HCT116 (cell line): ENCODE data around the gene CCDC148. TPM values are rescaled to one million over a fixed set of nuclear protein-coding genes. Genes with fewer than 3 reads are reported as not detected.
A peak's percentile ranks its signal among the peaks of the same experiment; 100 is the strongest.

Experiments
- ATAC-seq: fragments of 200-7000 bp; cut with Tn5 transposase; 2 replicates; pipeline ENCODE4 v1.9.1; 2020; ENCODE audit warnings: mild to moderate bottlenecking, moderate library complexity
- BruUV-seq: library from RNA; stranded (reverse); fragments of 400-500 nt; replicated peaks from 2 replicates; lab custom pipeline; 2021; lab: Mats Ljungman, UMichigan
- CTCF ChIA-PET: fragments of 300-600 bp; sonication (Branson Sonifier 250); formaldehyde crosslinking; loops from one replicate; lab custom pipeline; 2021; ENCODE audit warnings: antibody characterized with exemption; lab: Charles Lee
- POLR2A ChIA-PET: fragments of 300-600, 350-600 bp; sonication (Branson Sonifier 250); formaldehyde crosslinking; loops from one replicate; lab custom pipeline; 2021; ENCODE audit warnings: antibody characterized with exemption; lab: Charles Lee
- RAD21 ChIA-PET, 2 experiments: fragments of 300-600 bp; sonication (Branson Sonifier 250); formaldehyde crosslinking; loops; one replicate each; lab custom pipeline; 2023; ENCODE audit warnings: low total read pairs in 2 of 2; ENCODE audit not compliant: uncharacterized antibody in 2 of 2, unreplicated experiment in 2 of 2, low non-redundant PET in 1 of 2; lab: Charles Lee
- DNase-seq: peaks from one replicate; pipeline ENCODE4 v3.0.0-alpha.2; 2010; ENCODE audit warnings: low read depth, low spot score
- H2AFZ ChIP-seq: fragments of 200-600 bp; shearing (Covaris generic), sonication (generic); 2 replicates; pipeline ENCODE4 v1.6.1; 2017; ENCODE audit warnings: low read depth, mixed run types, mixed read lengths, antibody characterized with exemption, low read length; ENCODE audit not compliant: poor library complexity, severe bottlenecking
- H3K27ac ChIP-seq: 2 replicates; pipeline ENCODE4 v1.5.1; 2012; ENCODE audit warnings: low read depth, low read length
- H3K27me3 ChIP-seq: fragments of 200-600 bp; sonication (generic); 2 replicates; pipeline ENCODE4 v1.6.1; 2016; ENCODE audit warnings: mixed run types, low read length, mixed read lengths; ENCODE audit not compliant: insufficient read depth
- H3K36me3 ChIP-seq, 2 experiments: fragments of 200-500 bp in 1 of 2; fragments of 200-600 bp in 1 of 2; sonication (Bioruptor generic) in 1 of 2; sonication (generic) in 1 of 2; 2 replicates each; pipeline versions ENCODE4 v1.5.1 to v1.6.1; 2014 to 2016; ENCODE audit warnings: low read length in 2 of 2, inconsistent platforms in 1 of 2, mixed read lengths in 1 of 2, mixed run types in 1 of 2; ENCODE audit not compliant: insufficient read depth in 2 of 2, control insufficient read depth in 1 of 2
- H3K4me1 ChIP-seq, 2 experiments: fragments of 200-600 bp in 1 of 2; sonication (generic) in 1 of 2; 2 replicates each; pipeline versions ENCODE4 v1.5.1 to v1.6.1; 2012 to 2017; ENCODE audit warnings: low read length in 2 of 2, inconsistent platforms in 1 of 2, mild to moderate bottlenecking in 1 of 2, mixed read lengths in 1 of 2, mixed run types in 1 of 2, moderate library complexity in 1 of 2; ENCODE audit not compliant: insufficient read depth in 2 of 2, control insufficient read depth in 1 of 2
- H3K4me2 ChIP-seq: fragments of 200-600 bp; sonication (generic); 2 replicates; pipeline ENCODE4 v1.6.1; 2017; ENCODE audit warnings: mixed run types, low read length, mixed read lengths
- H3K4me3 ChIP-seq, 2 experiments: fragments of 200-600 bp in 1 of 2; sonication (generic) in 1 of 2; replicated peaks in 1 of 2; 2 replicates each; pipeline ENCODE4 v1.5.1; 2011 to 2016; ENCODE audit warnings: low read length in 2 of 2, control low read depth in 1 of 2, low read depth in 1 of 2, mild to moderate bottlenecking in 1 of 2, mixed read lengths in 1 of 2, mixed run types in 1 of 2
- H3K79me2 ChIP-seq: fragments of 200-600 bp; sonication (generic); 2 replicates; pipeline ENCODE4 v1.6.1; 2017; ENCODE audit warnings: mild to moderate bottlenecking, mixed run types, low read length, moderate library complexity, mixed read lengths; ENCODE audit not compliant: insufficient read depth
- H3K9ac ChIP-seq: fragments of 200-600 bp; sonication (generic); 2 replicates; pipeline ENCODE4 v1.6.1; 2016; ENCODE audit warnings: low read length, mixed read lengths
- H3K9me2 ChIP-seq: fragments of 200-600 bp; sonication (generic), shearing (Covaris generic); 2 replicates; pipeline ENCODE4 v1.6.1; 2017; ENCODE audit warnings: mixed run types, mild to moderate bottlenecking, moderate library complexity; ENCODE audit not compliant: insufficient read depth
- H3K9me3 ChIP-seq, 2 experiments: fragments of 200-500 bp in 1 of 2; fragments of 200-600 bp in 1 of 2; sonication (Bioruptor generic) in 1 of 2; sonication (generic) in 1 of 2; 2 replicates each; pipeline ENCODE4 v1.6.1; 2014 to 2017; ENCODE audit warnings: low read length in 2 of 2, mixed read lengths in 2 of 2, inconsistent platforms in 1 of 2, low read depth in 1 of 2, mild to moderate bottlenecking in 1 of 2, mixed run types in 1 of 2, moderate library complexity in 1 of 2; ENCODE audit not compliant: control insufficient read depth in 1 of 2, insufficient read depth in 1 of 2
- H4K20me1 ChIP-seq: fragments of 200-600 bp; sonication (generic), shearing (Covaris generic); 2 replicates; pipeline ENCODE4 v1.6.1; 2017; ENCODE audit warnings: mixed run types, mild to moderate bottlenecking, moderate library complexity; ENCODE audit not compliant: insufficient read depth
- EZH2 ChIP-seq: fragments of 200-600 bp; sonication (generic); IDR thresholded peaks from 2 replicates; pipeline ENCODE4 v1.6.1; 2017; ENCODE audit warnings: antibody characterized with exemption, mixed run types
- EZH2phosphoT487 ChIP-seq: fragments of 200-600 bp; IDR thresholded peaks from 2 replicates; pipeline ENCODE4 v1.6.1; 2018; ENCODE audit warnings: antibody characterized with exemption, borderline replicate concordance
- FOSL1 ChIP-seq: IDR thresholded peaks from 2 replicates; pipeline ENCODE4 v1.6.1; 2012; ENCODE audit warnings: low read depth
- POLR2A ChIP-seq: IDR thresholded peaks from 2 replicates; pipeline ENCODE4 v1.7.0; 2011; ENCODE audit warnings: borderline replicate concordance; ENCODE audit not compliant: insufficient read depth, insufficient read length; ENCODE audit errors: extremely low read depth
- RAD21 ChIP-seq: IDR thresholded peaks from 2 replicates; pipeline ENCODE4 v1.6.1; 2012; ENCODE audit warnings: low read depth, mild to moderate bottlenecking
- SP1 ChIP-seq: IDR thresholded peaks from 2 replicates; pipeline ENCODE4 v1.6.1; 2012; ENCODE audit warnings: low read depth
- TCF7L2 ChIP-seq: IDR thresholded peaks from 2 replicates; pipeline ENCODE4 v1.7.0; 2011; ENCODE audit warnings: borderline replicate concordance, inconsistent platforms; ENCODE audit not compliant: insufficient read depth, insufficient read length; ENCODE audit errors: extremely low read depth
- YY1 ChIP-seq: IDR thresholded peaks from 2 replicates; pipeline ENCODE4 v1.6.1; 2011; ENCODE audit warnings: low read length, low read depth, moderate library complexity, mild to moderate bottlenecking; ENCODE audit not compliant: insufficient replicate concordance; ENCODE audit errors: extremely low read depth
- ZFX ChIP-seq: fragments of 450-650 bp; IDR thresholded peaks from 2 replicates; pipeline ENCODE4 v1.6.1; 2017
- ZNF274 ChIP-seq: fragments of 200-500 bp; sonication (Bioruptor generic); IDR thresholded peaks from 2 replicates; pipeline ENCODE4 v1.6.1; 2014; ENCODE audit warnings: mild to moderate bottlenecking, low read depth, low read length, inconsistent platforms
- intact Hi-C: fragments of 100-400 bp; cut with micrococcal nuclease; formaldehyde crosslinking; loops from 2 replicates; pipeline ENCODE4 v1.10.0; 2022
- total RNA-seq: library from RNA; stranded (reverse); gene quantifications from one replicate; pipeline ENCODE4 v1.2.1, GENCODE V29; 2021; ENCODE audit not compliant: unreplicated experiment
- TF ChIP-seq, protein P1 (sequence below), 3 experiments: fragments of 200-600 bp in 1 of 3; sonication (generic) in 1 of 3; IDR thresholded peaks in 2 of 3; conservative IDR thresholded peaks in 1 of 3; 2 replicates each; pipeline ENCODE4 v1.5.1; 2012 to 2017; ENCODE audit warnings: low read depth in 2 of 3, low read length in 2 of 3, antibody characterized with exemption in 1 of 3, borderline replicate concordance in 1 of 3, control low read depth in 1 of 3, mild to moderate bottlenecking in 1 of 3, mixed read lengths in 1 of 3, mixed run types in 1 of 3, moderate library complexity in 1 of 3; ENCODE audit not compliant: insufficient read depth in 1 of 3
- TF ChIP-seq, protein P2 (sequence below): IDR thresholded peaks from 2 replicates; pipeline ENCODE4 v1.6.1; 2012
- TF ChIP-seq, protein P3 (sequence below): IDR thresholded peaks from 2 replicates; pipeline ENCODE4 v1.6.1; 2012; ENCODE audit warnings: low read depth

CCDC148 gene
- total RNA-seq, 1 experiment from 2014 or later = 0.59 TPM

DNA sequence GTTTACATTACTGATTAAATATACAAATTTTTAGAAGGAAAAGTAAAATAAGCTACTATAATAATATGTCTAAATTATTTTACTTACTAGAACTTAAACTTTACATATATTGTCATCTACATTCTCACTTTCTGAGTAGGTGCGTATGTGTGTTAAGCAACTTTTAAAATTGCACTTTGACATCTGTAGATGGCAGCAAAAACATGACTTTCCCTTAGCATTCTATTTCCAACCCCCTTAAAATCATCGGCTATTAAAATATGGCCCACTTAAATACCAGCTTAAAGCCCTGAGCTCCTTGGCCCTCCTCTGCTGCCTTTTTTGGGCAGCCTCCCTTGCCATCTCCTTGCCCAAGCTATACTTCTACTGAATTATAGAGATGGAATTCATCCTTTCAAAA, 276.9 kb downstream of the CCDC148 start:
- Histone ChIP-seq H3K36me3 (no peaks in the 10 kb centered on the region), H3K9me2 (no peaks in the 10 kb centered on the region), H3K9me3 (no peaks in the 10 kb centered on the region), H2AFZ (no peak overlapping the region), H3K4me1 (no peaks in the 10 kb centered on the region), H3K9ac (no peak overlapping the region), H4K20me1 (no peaks in the 10 kb centered on the region), H3K4me3 (no peak overlapping the region), H3K4me2 (no peak overlapping the region), H3K27me3 (no peaks in the 10 kb centered on the region), H3K27ac (no peak overlapping the region), H3K79me2 (no peaks in the 10 kb centered on the region)
- ChIA-PET POLR2A (no interaction called here), RAD21 (interaction anchor here (0.8 to 2.5 kb wide), 3 partner anchors 566 to 575 kb away, joined by 3 to 9 read pairs (median 4); no protein-coding TSS in a partner anchor), CTCF (interaction anchor here (1.2 to 4.7 kb wide), 4 partner anchors 9 to 575 kb away, joined by 3 to 31 read pairs (median 12); no protein-coding TSS in a partner anchor)
- DNase-seq (peak; percentile 13), ATAC-seq (peak; percentile 55)
- TF ChIP-seq RAD21 (peak; percentile 75), YY1 (no peak)
- TF ChIP-seq, protein P1, sequence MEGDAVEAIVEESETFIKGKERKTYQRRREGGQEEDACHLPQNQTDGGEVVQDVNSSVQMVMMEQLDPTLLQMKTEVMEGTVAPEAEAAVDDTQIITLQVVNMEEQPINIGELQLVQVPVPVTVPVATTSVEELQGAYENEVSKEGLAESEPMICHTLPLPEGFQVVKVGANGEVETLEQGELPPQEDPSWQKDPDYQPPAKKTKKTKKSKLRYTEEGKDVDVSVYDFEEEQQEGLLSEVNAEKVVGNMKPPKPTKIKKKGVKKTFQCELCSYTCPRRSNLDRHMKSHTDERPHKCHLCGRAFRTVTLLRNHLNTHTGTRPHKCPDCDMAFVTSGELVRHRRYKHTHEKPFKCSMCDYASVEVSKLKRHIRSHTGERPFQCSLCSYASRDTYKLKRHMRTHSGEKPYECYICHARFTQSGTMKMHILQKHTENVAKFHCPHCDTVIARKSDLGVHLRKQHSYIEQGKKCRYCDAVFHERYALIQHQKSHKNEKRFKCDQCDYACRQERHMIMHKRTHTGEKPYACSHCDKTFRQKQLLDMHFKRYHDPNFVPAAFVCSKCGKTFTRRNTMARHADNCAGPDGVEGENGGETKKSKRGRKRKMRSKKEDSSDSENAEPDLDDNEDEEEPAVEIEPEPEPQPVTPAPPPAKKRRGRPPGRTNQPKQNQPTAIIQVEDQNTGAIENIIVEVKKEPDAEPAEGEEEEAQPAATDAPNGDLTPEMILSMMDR (IDR thresholded peaks at IDR 0.05 in 2 of 3, conservative IDR thresholded peaks at IDR 0.05 in 1 of 3; ENCODE audit: borderline replicate concordance in 1 of 3, insufficient read depth in 1 of 3, low read depth in 2 of 3, low read length in 2 of 3) = peak; percentile 18 to 44 (median 44); a peak in 3 of 6 replicates
- no TSS peak for BruUV-seq
- intact Hi-C loops = loop anchor here (1.0 kb wide), 2 partner anchors 566 to 574 kb away; no protein-coding TSS in a partner anchor

DNA sequence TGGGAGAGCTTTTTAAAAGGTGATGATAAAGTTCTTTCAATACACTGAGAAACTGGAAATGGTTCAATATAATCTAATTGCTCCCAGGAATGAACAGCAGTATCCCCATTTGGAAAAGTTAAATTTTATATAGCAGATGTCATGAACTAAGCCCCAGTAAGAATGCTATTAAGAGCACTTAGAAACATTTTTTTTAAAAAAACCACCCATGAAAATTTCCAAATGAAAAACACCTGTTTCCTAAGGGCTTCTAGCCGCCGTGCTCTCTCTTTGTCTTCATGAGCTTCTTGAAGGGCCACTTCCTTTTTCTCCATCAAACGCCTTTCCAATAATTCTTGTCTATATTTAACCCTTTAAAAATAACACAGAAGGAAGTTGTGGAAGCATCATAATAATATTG, 277.9 kb downstream of the CCDC148 start:
- no peaks in the 10 kb centered on the region for H3K9me3 ChIP-seq
- H3K4me3 ChIP-seq = no peak overlapping the region
- H3K4me2 ChIP-seq = no peak overlapping the region
- H3K36me3 ChIP-seq = no peaks in the 10 kb centered on the region
- no peak overlapping the region for H3K27ac ChIP-seq
- no peaks in the 10 kb centered on the region for H3K79me2 ChIP-seq
- ATAC-seq (no peak), DNase-seq (no peak)
- POLR2A ChIA-PET = no interaction called here
- no TSS peak for BruUV-seq
- CTCF ChIA-PET = interaction anchor here (1.7 to 4.7 kb wide), 3 partner anchors 440 to 576 kb away, joined by 9 to 31 read pairs (median 16); no protein-coding TSS in a partner anchor
- H3K9ac ChIP-seq = no peak overlapping the region
- H2AFZ ChIP-seq = no peak overlapping the region
- RAD21 ChIA-PET = interaction anchor here (0.7 to 2.5 kb wide), 2 partner anchors 137 to 567 kb away, joined by 3 to 9 read pairs; no protein-coding TSS in a partner anchor
- intact Hi-C loops = loop anchor here (1.0 kb wide), 1 partner anchor 575 kb away; no protein-coding TSS in a partner anchor
- H3K9me2 ChIP-seq = no peaks in the 10 kb centered on the region
- H4K20me1 ChIP-seq = no peaks in the 10 kb centered on the region
- H3K27me3 ChIP-seq = no peaks in the 10 kb centered on the region
- no peaks in the 10 kb centered on the region for H3K4me1 ChIP-seq
- TF ChIP-seq YY1 (no peak), EZH2phosphoT487 (no peak), ZNF274 (no peak), POLR2A (no peak), EZH2 (no peak), FOSL1 (no peak), SP1 (no peak), TCF7L2 (no peak), ZFX (no peak)
- TF ChIP-seq, protein P2, sequence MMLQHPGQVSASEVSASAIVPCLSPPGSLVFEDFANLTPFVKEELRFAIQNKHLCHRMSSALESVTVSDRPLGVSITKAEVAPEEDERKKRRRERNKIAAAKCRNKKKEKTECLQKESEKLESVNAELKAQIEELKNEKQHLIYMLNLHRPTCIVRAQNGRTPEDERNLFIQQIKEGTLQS = no peak
- TF ChIP-seq, protein P3, sequence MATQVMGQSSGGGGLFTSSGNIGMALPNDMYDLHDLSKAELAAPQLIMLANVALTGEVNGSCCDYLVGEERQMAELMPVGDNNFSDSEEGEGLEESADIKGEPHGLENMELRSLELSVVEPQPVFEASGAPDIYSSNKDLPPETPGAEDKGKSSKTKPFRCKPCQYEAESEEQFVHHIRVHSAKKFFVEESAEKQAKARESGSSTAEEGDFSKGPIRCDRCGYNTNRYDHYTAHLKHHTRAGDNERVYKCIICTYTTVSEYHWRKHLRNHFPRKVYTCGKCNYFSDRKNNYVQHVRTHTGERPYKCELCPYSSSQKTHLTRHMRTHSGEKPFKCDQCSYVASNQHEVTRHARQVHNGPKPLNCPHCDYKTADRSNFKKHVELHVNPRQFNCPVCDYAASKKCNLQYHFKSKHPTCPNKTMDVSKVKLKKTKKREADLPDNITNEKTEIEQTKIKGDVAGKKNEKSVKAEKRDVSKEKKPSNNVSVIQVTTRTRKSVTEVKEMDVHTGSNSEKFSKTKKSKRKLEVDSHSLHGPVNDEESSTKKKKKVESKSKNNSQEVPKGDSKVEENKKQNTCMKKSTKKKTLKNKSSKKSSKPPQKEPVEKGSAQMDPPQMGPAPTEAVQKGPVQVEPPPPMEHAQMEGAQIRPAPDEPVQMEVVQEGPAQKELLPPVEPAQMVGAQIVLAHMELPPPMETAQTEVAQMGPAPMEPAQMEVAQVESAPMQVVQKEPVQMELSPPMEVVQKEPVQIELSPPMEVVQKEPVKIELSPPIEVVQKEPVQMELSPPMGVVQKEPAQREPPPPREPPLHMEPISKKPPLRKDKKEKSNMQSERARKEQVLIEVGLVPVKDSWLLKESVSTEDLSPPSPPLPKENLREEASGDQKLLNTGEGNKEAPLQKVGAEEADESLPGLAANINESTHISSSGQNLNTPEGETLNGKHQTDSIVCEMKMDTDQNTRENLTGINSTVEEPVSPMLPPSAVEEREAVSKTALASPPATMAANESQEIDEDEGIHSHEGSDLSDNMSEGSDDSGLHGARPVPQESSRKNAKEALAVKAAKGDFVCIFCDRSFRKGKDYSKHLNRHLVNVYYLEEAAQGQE = no peak
